ENCODE data around the gene GFOD1.

The GFOD1 gene

GRCh38 chr6:13360671-13361540 lies 126.5 kb downstream of the GFOD1 start:
- Histone ChIP-seq H2AFZ (ENCODE audit: low read length) (no peak overlapping the region), H3K79me2 (ENCODE audit: insufficient read depth, low read length) (no peaks in the 10 kb centered on the region), H3K9me3 (ENCODE audit: insufficient read depth, low read depth, low read length) (no peaks in the 10 kb centered on the region), H3K4me3 (ENCODE audit: low read length, poor library complexity, severe bottlenecking) (no peak overlapping the region), H3K36me3 (ENCODE audit: insufficient read depth, low read length) (peaks cover 11% of the 10 kb centered on the region; the same call in 1 of the 2 replicates), H4K20me1 (ENCODE audit: insufficient read depth, low read length, poor library complexity, severe bottlenecking) (no peaks in the 10 kb centered on the region), H3K4me1 (ENCODE audit: insufficient read depth, low read length, poor library complexity, severe bottlenecking) (peaks cover 25% of the 10 kb centered on the region), H3K9ac (ENCODE audit: low read depth, low read length, poor library complexity, severe bottlenecking) (no peak overlapping the region), H3K27me3 (ENCODE audit: insufficient read depth, low read length, poor library complexity, severe bottlenecking) (no peaks in the 10 kb centered on the region), H3K4me2 (ENCODE audit: low read depth, low read length, poor library complexity, severe bottlenecking) (no peak overlapping the region), H3K9me2 (replicated peaks; ENCODE audit: low read depth, low read length) (no peaks in the 10 kb centered on the region), H3F3A (ENCODE audit: low read depth) (no peaks in the 10 kb centered on the region)
- no peak for TF ChIP-seq CTCF (conservative IDR thresholded peaks at IDR 0.05; ENCODE audit: low read length)
- no peak for TF ChIP-seq EZH2phosphoT487 (IDR thresholded peaks at IDR 0.05; ENCODE audit: borderline replicate concordance)

GRCh38 chr6:13359287-13359686 lies 128.1 kb downstream of the GFOD1 start:
- H3K4me2 ChIP-seq (ENCODE audit: low read depth, low read length, poor library complexity, severe bottlenecking), result no peak overlapping the region
- peaks cover 2% of the 10 kb centered on the region; the same call in 1 of the 2 replicates for H3K36me3 ChIP-seq (ENCODE audit: insufficient read depth, low read length)
- TF ChIP-seq CTCF (conservative IDR thresholded peaks at IDR 0.05; ENCODE audit: low read length), result no peak
- H3K4me1 ChIP-seq (ENCODE audit: insufficient read depth, low read length, poor library complexity, severe bottlenecking), result peaks cover 38% of the 10 kb centered on the region
- no peaks in the 10 kb centered on the region for H4K20me1 ChIP-seq (ENCODE audit: insufficient read depth, low read length, poor library complexity, severe bottlenecking)
- H3K4me3 ChIP-seq (ENCODE audit: low read length, poor library complexity, severe bottlenecking), result no peak overlapping the region
- no peak overlapping the region for H2AFZ ChIP-seq (ENCODE audit: low read length)
- H3F3A ChIP-seq (ENCODE audit: low read depth), result peaks cover 4% of the 10 kb centered on the region; the same call in 1 of the 2 replicates
- no peaks in the 10 kb centered on the region for H3K27me3 ChIP-seq (ENCODE audit: insufficient read depth, low read length, poor library complexity, severe bottlenecking)
- no peak overlapping the region for H3K9ac ChIP-seq (ENCODE audit: low read depth, low read length, poor library complexity, severe bottlenecking)
- H3K79me2 ChIP-seq (ENCODE audit: insufficient read depth, low read length), result no peaks in the 10 kb centered on the region
- H3K9me2 ChIP-seq (replicated peaks; ENCODE audit: low read depth, low read length), result no peaks in the 10 kb centered on the region
- H3K9me3 ChIP-seq (ENCODE audit: insufficient read depth, low read depth, low read length), result no peaks in the 10 kb centered on the region

GRCh38 chr6:13358511-13358910 lies 128.9 kb downstream of the GFOD1 start:
- Histone ChIP-seq H3K36me3 (ENCODE audit: insufficient read depth, low read length) (no peaks in the 10 kb centered on the region), H3K79me2 (ENCODE audit: insufficient read depth, low read length) (no peaks in the 10 kb centered on the region), H3K4me2 (ENCODE audit: low read depth, low read length, poor library complexity, severe bottlenecking) (no peak overlapping the region), H3K4me3 (ENCODE audit: low read length, poor library complexity, severe bottlenecking) (no peak overlapping the region), H4K20me1 (ENCODE audit: insufficient read depth, low read length, poor library complexity, severe bottlenecking) (no peaks in the 10 kb centered on the region), H3K4me1 (ENCODE audit: insufficient read depth, low read length, poor library complexity, severe bottlenecking) (peaks cover 40% of the 10 kb centered on the region), H3K9me2 (replicated peaks; ENCODE audit: low read depth, low read length) (no peaks in the 10 kb centered on the region), H3K9ac (ENCODE audit: low read depth, low read length, poor library complexity, severe bottlenecking) (no peak overlapping the region), H2AFZ (ENCODE audit: low read length) (no peak overlapping the region), H3F3A (ENCODE audit: low read depth) (peaks cover 4% of the 10 kb centered on the region; the same call in 1 of the 2 replicates), H3K9me3 (ENCODE audit: insufficient read depth, low read depth, low read length) (no peaks in the 10 kb centered on the region), H3K27me3 (ENCODE audit: insufficient read depth, low read length, poor library complexity, severe bottlenecking) (no peaks in the 10 kb centered on the region)
- no peak for TF ChIP-seq CTCF (conservative IDR thresholded peaks at IDR 0.05; ENCODE audit: low read length)
- no peak for TF ChIP-seq EZH2phosphoT487 (IDR thresholded peaks at IDR 0.05; ENCODE audit: borderline replicate concordance)
